Panc1 (cell line): ENCODE measurements around the gene MCM8.

Experiments
- CTCF ChIP-seq: fragments of 450-650 bp; IDR thresholded peaks from 2 replicates; pipeline ENCODE4 v1.5.1; 2017; ENCODE audit warnings: mild to moderate bottlenecking
- POLR2AphosphoS5 ChIP-seq: IDR thresholded peaks from 2 replicates; pipeline ENCODE4 v1.6.1; 2012; ENCODE audit warnings: mild to moderate bottlenecking, low read depth, low read length, moderate library complexity
- REST ChIP-seq, 2 experiments: IDR thresholded peaks; 2 replicates each; pipeline ENCODE4 v1.6.1; 2011 to 2012; ENCODE audit warnings: low read depth in 2 of 2, control low read depth in 1 of 2, low read length in 1 of 2, mild to moderate bottlenecking in 1 of 2, moderate library complexity in 1 of 2; ENCODE audit not compliant: insufficient read depth in 1 of 2

- TF ChIP-seq CTCF (no peak), POLR2AphosphoS5 (no peak), REST (IDR thresholded peaks at IDR 0.05; ENCODE audit: insufficient read depth in 1 of 2, low read depth in 2 of 2, low read length in 1 of 2) (no peak)
Measured at GRCh38 chr20:5936238-5936637, 14.2 kb upstream of the MCM8 start.
